Panc1 (cell line): ENCODE results near the gene NAA25. TPM values are rescaled to one million over a fixed set of nuclear protein-coding genes. Genes with fewer than 3 reads are reported as not detected.

ENCODE experiments used
- ATAC-seq: fragments of 200-7000 bp; cut with Tn5 transposase; 2 replicates; pipeline ENCODE4 v1.9.1; 2020; ENCODE audit warnings: mild to moderate bottlenecking, moderate library complexity
- BruUV-seq: library from RNA; stranded (reverse); fragments of 400-500 nt; replicated peaks from 2 replicates; lab custom pipeline; 2021; lab: Mats Ljungman, UMichigan
- CTCF ChIA-PET: fragments of 300-600 bp; sonication (Branson Sonifier 250); formaldehyde crosslinking; loops from one replicate; lab custom pipeline; 2022; ENCODE audit warnings: antibody characterized with exemption; lab: Charles Lee
- POLR2A ChIA-PET: fragments of 300-600 bp; sonication (Branson Sonifier 250); formaldehyde crosslinking; loops from one replicate; lab custom pipeline; 2022; ENCODE audit warnings: antibody characterized with exemption; lab: Charles Lee
- DNase-seq: peaks from one replicate; pipeline ENCODE4 v3.0.0-alpha.2; 2010; ENCODE audit warnings: low read depth, low spot score
- H3K27ac ChIP-seq: 2 replicates; pipeline ENCODE4 v1.5.1; 2011; ENCODE audit warnings: mild to moderate bottlenecking, low read length, inconsistent platforms
- H3K27me3 ChIP-seq: fragments of 200-500 bp; sonication (Bioruptor generic); 2 replicates; pipeline ENCODE4 v1.6.0; 2014; ENCODE audit warnings: low read length, inconsistent platforms; ENCODE audit not compliant: control insufficient read depth, insufficient read depth
- H3K36me3 ChIP-seq: fragments of 200-500 bp; sonication (Bioruptor generic); 2 replicates; pipeline ENCODE4 v1.5.1; 2014; ENCODE audit warnings: inconsistent platforms, mild to moderate bottlenecking, low read length, moderate library complexity; ENCODE audit not compliant: control insufficient read depth, insufficient read depth
- H3K4me1 ChIP-seq: 2 replicates; pipeline ENCODE4 v1.5.1; 2011; ENCODE audit warnings: inconsistent platforms, mild to moderate bottlenecking, low read length, moderate library complexity; ENCODE audit not compliant: control insufficient read depth, insufficient read depth
- H3K4me3 ChIP-seq, 2 experiments: 2 replicates each; pipeline ENCODE4 v1.5.1; 2011 to 2012; ENCODE audit warnings: low read depth in 2 of 2, low read length in 2 of 2, mild to moderate bottlenecking in 2 of 2, inconsistent platforms in 1 of 2, moderate library complexity in 1 of 2
- H3K9me3 ChIP-seq: fragments of 200-500 bp; sonication (Bioruptor generic); 2 replicates; pipeline ENCODE4 v1.5.1; 2014; ENCODE audit warnings: low read depth, mild to moderate bottlenecking, inconsistent platforms, low read length, moderate library complexity; ENCODE audit not compliant: control insufficient read depth, insufficient read depth
- CTCF ChIP-seq: fragments of 450-650 bp; IDR thresholded peaks from 2 replicates; pipeline ENCODE4 v1.5.1; 2017; ENCODE audit warnings: mild to moderate bottlenecking
- POLR2AphosphoS5 ChIP-seq: IDR thresholded peaks from 2 replicates; pipeline ENCODE4 v1.6.1; 2012; ENCODE audit warnings: mild to moderate bottlenecking, low read depth, low read length, moderate library complexity
- REST ChIP-seq, 2 experiments: IDR thresholded peaks; 2 replicates each; pipeline ENCODE4 v1.6.1; 2011 to 2012; ENCODE audit warnings: low read depth in 2 of 2, control low read depth in 1 of 2, low read length in 1 of 2, mild to moderate bottlenecking in 1 of 2, moderate library complexity in 1 of 2; ENCODE audit not compliant: insufficient read depth in 1 of 2
- SIN3A ChIP-seq: IDR thresholded peaks from 2 replicates; pipeline ENCODE4 v1.6.1; 2012; ENCODE audit warnings: low read depth, mild to moderate bottlenecking, low read length, moderate library complexity, borderline replicate concordance; ENCODE audit not compliant: insufficient read depth
- TCF7L2 ChIP-seq: IDR thresholded peaks from 2 replicates; pipeline ENCODE4 v1.6.1; 2011; ENCODE audit warnings: mild to moderate bottlenecking, low read depth, low read length, inconsistent platforms
- in situ Hi-C: cut with HindIII; loops from 2 replicates; pipeline ENCODE4 v1.10.0; 2016; ENCODE audit warnings: low sequenced_read_pairs, low pct_unique_long_range_greater_than_20kb
- intact Hi-C: fragments of 100-400 bp; cut with micrococcal nuclease; formaldehyde crosslinking; loops from one replicate; pipeline ENCODE4 v1.10.0; 2022; ENCODE audit not compliant: unreplicated experiment
- total RNA-seq: library from RNA; stranded (reverse); gene quantifications from one replicate; pipeline ENCODE4 v1.2.1, GENCODE V29; 2021; ENCODE audit not compliant: unreplicated experiment

Gene NAA25
- total RNA-seq, 1 experiment from 2014 or later = 32.2 TPM

- no peak overlapping the region for H3K4me3 ChIP-seq
- H3K9me3 ChIP-seq = no peaks in the 10 kb centered on the region
- DNase-seq (no peak), ATAC-seq (no peak)
- H3K27ac ChIP-seq = no peak overlapping the region
- BruUV-seq = no TSS peak
- ChIA-PET CTCF (no interaction called here), POLR2A (no interaction called here)
- intact Hi-C loops (no loop called here), in situ Hi-C loops (no loop called here)
- TF ChIP-seq TCF7L2 (no peak), REST (IDR thresholded peaks at IDR 0.05; ENCODE audit: insufficient read depth in 1 of 2, low read depth in 2 of 2, low read length in 1 of 2) (no peak), SIN3A (no peak), POLR2AphosphoS5 (no peak), CTCF (no peak)
- no peaks in the 10 kb centered on the region for H3K36me3 ChIP-seq
- H3K27me3 ChIP-seq = no peaks in the 10 kb centered on the region
- H3K4me1 ChIP-seq = no peaks in the 10 kb centered on the region
Measured at GRCh38 chr12:111991946-111992345, 116.6 kb downstream of the NAA25 start.

- Histone ChIP-seq H3K27me3 (no peaks in the 10 kb centered on the region), H3K9me3 (no peaks in the 10 kb centered on the region), H3K4me3 (no peak overlapping the region), H3K4me1 (no peaks in the 10 kb centered on the region), H3K36me3 (no peaks in the 10 kb centered on the region), H3K27ac (no peak overlapping the region)
- ATAC-seq (no peak), DNase-seq (no peak)
- POLR2A ChIA-PET = no interaction called here
- BruUV-seq = no TSS peak
- CTCF ChIA-PET = interaction anchor here (0.7 kb wide), 1 partner anchor 306 kb away, joined by 7 read pairs; the partner anchor contains the start of genes ACAD10 and BRAP
- TF ChIP-seq TCF7L2 = no peak
- TF ChIP-seq REST (IDR thresholded peaks at IDR 0.05; ENCODE audit: insufficient read depth in 1 of 2, low read depth in 2 of 2, low read length in 1 of 2) = no peak
- intact Hi-C loops (no loop called here), in situ Hi-C loops (no loop called here)
Measured at GRCh38 chr12:111991535-111991934, 117.0 kb downstream of the NAA25 start.
